ENCODE results near the gene TNFSF13. TPM values are rescaled to one million over a fixed set of nuclear protein-coding genes. Genes with fewer than 3 reads are reported as not detected.

Gene TNFSF13
- total RNA-seq, 1 donor from 2014 or later = 3.5 TPM

- peak overlapping the region; percentile 100 for H3K27ac Mint-ChIP-seq
- H3K9me3 Mint-ChIP-seq = no peaks in the 10 kb centered on the region
- peak overlapping the region; percentile 99 for H3K4me3 Mint-ChIP-seq
- H3K36me3 Mint-ChIP-seq = peaks cover 50% of the 10 kb centered on the region
- peaks cover 6% of the 10 kb centered on the region for H3K27me3 Mint-ChIP-seq
- H3K4me1 Mint-ChIP-seq (ENCODE audit: unreplicated experiment) = peaks cover 38% of the 10 kb centered on the region
- peak; percentile 90 for DNase-seq (ENCODE audit: extremely low spot score, unreplicated experiment)
- TF ChIP-seq CTCF (conservative IDR thresholded peaks at IDR 0.05) = no peak
These were observed 15.0 kb downstream of the TNFSF13 start for GRCh38 chr17:7573324-7574080.

DNA sequence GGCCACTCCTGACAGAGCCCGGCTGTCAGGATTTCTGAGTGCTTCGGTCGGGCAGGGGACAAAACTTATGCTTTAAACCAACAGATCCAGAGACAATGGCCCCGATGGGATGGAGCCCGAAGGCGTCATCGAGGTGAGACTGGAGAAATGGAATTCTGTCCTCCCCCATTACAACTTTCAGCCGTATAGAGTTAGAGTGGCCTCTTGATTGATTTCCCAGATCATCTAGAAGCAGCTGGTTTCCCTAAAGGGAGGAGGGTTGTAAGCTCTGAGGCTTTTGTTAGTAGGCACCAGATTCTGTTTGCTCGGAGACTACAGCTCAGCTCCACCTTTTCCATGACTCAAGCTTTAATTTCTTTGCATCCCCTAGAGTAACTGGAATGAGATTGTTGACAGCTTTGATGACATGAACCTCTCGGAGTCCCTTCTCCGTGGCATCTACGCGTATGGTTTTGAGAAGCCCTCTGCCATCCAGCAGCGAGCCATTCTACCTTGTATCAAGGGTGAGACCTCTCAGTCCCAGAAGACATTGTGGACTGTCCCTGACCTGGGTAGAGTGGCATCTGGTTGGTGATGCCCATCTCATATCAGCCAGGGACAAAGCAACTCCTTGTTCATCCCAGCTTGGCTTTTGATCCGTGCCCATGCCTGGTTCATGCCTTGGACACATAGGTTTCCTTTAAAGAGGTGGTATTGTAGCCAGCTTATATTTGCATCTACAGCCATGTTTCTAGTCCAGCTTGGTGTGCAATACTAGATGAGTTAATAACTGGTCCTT, 15.8 kb downstream of the TNFSF13 start:
- peaks cover 51% of the 10 kb centered on the region for H3K36me3 Mint-ChIP-seq
- DNase-seq (ENCODE audit: extremely low spot score, unreplicated experiment) = no peak

GRCh38 chr17:7575481-7575883, 16.9 kb downstream of the TNFSF13 start:
- Mint-ChIP-seq H3K27ac (peak overlapping the region; percentile 100), H3K36me3 (peaks cover 49% of the 10 kb centered on the region), H3K4me3 (peak overlapping the region; percentile 99), H3K4me1 (ENCODE audit: unreplicated experiment) (peaks cover 55% of the 10 kb centered on the region), H3K27me3 (peaks cover 6% of the 10 kb centered on the region), H3K9me3 (no peaks in the 10 kb centered on the region)
- TF ChIP-seq CTCF (conservative IDR thresholded peaks at IDR 0.05) = no peak
- DNase-seq (ENCODE audit: extremely low spot score, unreplicated experiment) = no peak

More for the DNA sequence above, 15.8 kb downstream of the TNFSF13 start:
- Mint-ChIP-seq H3K27me3 (peaks cover 6% of the 10 kb centered on the region), H3K27ac (peak overlapping the region; percentile 100), H3K9me3 (no peaks in the 10 kb centered on the region), H3K4me3 (peak overlapping the region; percentile 99), H3K4me1 (ENCODE audit: unreplicated experiment) (peaks cover 44% of the 10 kb centered on the region)
- no peak for TF ChIP-seq CTCF (conservative IDR thresholded peaks at IDR 0.05)

- Mint-ChIP-seq H3K9me3 (no peaks in the 10 kb centered on the region), H3K4me3 (peak overlapping the region; percentile 57), H3K27ac (peak overlapping the region; percentile 100), H3K4me1 (ENCODE audit: unreplicated experiment) (peaks cover 60% of the 10 kb centered on the region), H3K27me3 (peaks cover 6% of the 10 kb centered on the region), H3K36me3 (peaks cover 51% of the 10 kb centered on the region)
- DNase-seq (ENCODE audit: extremely low spot score, unreplicated experiment) = no peak
- TF ChIP-seq CTCF (conservative IDR thresholded peaks at IDR 0.05) = no peak
These were observed 17.4 kb downstream of the TNFSF13 start for GRCh38 chr17:7575959-7576358.

DNA sequence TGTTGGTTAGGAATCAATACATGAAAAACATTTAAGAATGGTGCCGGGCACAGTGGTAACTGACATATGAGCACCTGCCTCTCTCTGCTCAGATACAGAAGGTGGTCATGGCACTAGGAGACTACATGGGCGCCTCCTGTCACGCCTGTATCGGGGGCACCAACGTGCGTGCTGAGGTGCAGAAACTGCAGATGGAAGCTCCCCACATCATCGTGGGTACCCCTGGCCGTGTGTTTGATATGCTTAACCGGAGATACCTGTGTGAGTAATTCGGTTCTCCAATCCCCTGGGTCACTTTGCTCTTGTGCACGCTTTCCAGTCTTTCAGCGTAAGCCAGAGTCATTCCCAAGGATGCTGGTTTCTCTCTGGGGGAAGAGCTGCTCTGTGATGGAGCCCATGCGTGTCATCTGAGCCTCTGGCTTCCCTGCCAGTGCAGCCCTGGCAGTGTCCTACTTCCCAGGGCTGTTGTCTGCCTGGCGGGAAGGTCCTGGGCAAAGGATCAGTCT, 17.9 kb downstream of the TNFSF13 start:
- DNase-seq (ENCODE audit: extremely low spot score, unreplicated experiment) = no peak
- TF ChIP-seq CTCF (conservative IDR thresholded peaks at IDR 0.05) = no peak
- peaks cover 62% of the 10 kb centered on the region for H3K4me1 Mint-ChIP-seq (ENCODE audit: unreplicated experiment)
- H3K36me3 Mint-ChIP-seq = peaks cover 54% of the 10 kb centered on the region
- H3K27ac Mint-ChIP-seq = peak overlapping the region; percentile 100
- peaks cover 6% of the 10 kb centered on the region for H3K27me3 Mint-ChIP-seq
- H3K4me3 Mint-ChIP-seq = peak overlapping the region; percentile 57
- H3K9me3 Mint-ChIP-seq = no peaks in the 10 kb centered on the region
